HTR-8/SVneo (cell line): ENCODE results near the gene JAG2.
A peak's percentile ranks its signal among the peaks of the same experiment; 100 is the strongest.
"Not testable (repeated sequence)": the region's sequence is repeated elsewhere in the genome, so short reads cannot be mapped to it uniquely, and the experiment has no call there.

Source experiments
- DNase-seq: peaks from one replicate; pipeline ENCODE4 v3.0.0; 2011; ENCODE audit warnings: low spot score, mixed read lengths; ENCODE audit not compliant: insufficient read length
- FAIRE-seq: peaks from 2 replicates; lab custom pipeline; 2011; peaks lifted over from hg19 to GRCh38; lab: Jason Lieb, UNC

The JAG2 gene

GRCh38 chr14:105123981-105124765 lies 44.4 kb downstream of the JAG2 start:
- FAIRE-seq: no peak
- DNase-seq: no peak

GRCh38 chr14:105123064-105123665 lies 45.4 kb downstream of the JAG2 start:
- FAIRE-seq: no peak
- DNase-seq: no peak

- DNase-seq: no peak
- no peak for FAIRE-seq
These were observed 48.5 kb downstream of the JAG2 start for GRCh38 chr14:105120056-105120455.

- FAIRE-seq (no peak), DNase-seq (no peak)
These were observed 49.1 kb downstream of the JAG2 start for GRCh38 chr14:105119408-105120025.

- FAIRE-seq: no peak
- DNase-seq: no peak
These were observed 49.7 kb downstream of the JAG2 start for GRCh38 chr14:105118646-105119407.

- no peak for FAIRE-seq
- no peak for DNase-seq
These were observed 50.7 kb downstream of the JAG2 start for GRCh38 chr14:105117710-105118385.

GRCh38 chr14:105117257-105117646 lies 51.3 kb downstream of the JAG2 start:
- no peak for FAIRE-seq
- no peak for DNase-seq

GRCh38 chr14:105116451-105117256 lies 51.9 kb downstream of the JAG2 start:
- peak; percentile 38 for FAIRE-seq
- DNase-seq: no peak

- not testable (repeated sequence) for FAIRE-seq, DNase-seq
These were observed 59.3 kb downstream of the JAG2 start for GRCh38 chr14:105109243-105109642.

- DNase-seq (no peak), FAIRE-seq (no peak)
These were observed 60.1 kb downstream of the JAG2 start for GRCh38 chr14:105108516-105108864.

GRCh38 chr14:105107781-105108515 lies 60.6 kb downstream of the JAG2 start:
- DNase-seq (no peak), FAIRE-seq (no peak)

GRCh38 chr14:105107351-105107750 lies 61.2 kb downstream of the JAG2 start:
- DNase-seq (no peak), FAIRE-seq (no peak)

- FAIRE-seq: no peak
- no peak for DNase-seq
These were observed 63.4 kb downstream of the JAG2 start for GRCh38 chr14:105105158-105105557.

- FAIRE-seq (no peak), DNase-seq (no peak)
These were observed 65.7 kb downstream of the JAG2 start for GRCh38 chr14:105102893-105103292.

GRCh38 chr14:105102361-105102870 lies 66.2 kb downstream of the JAG2 start:
- no peak for DNase-seq
- no peak for FAIRE-seq

GRCh38 chr14:105100910-105101309 lies 67.7 kb downstream of the JAG2 start:
- FAIRE-seq: no peak

GRCh38 chr14:105099778-105100177 lies 68.8 kb downstream of the JAG2 start:
- no peak for DNase-seq

More at GRCh38 chr14:105100910-105101309, 67.7 kb downstream of the JAG2 start:
- DNase-seq: no peak

GRCh38 chr14:105098316-105098715 lies 70.3 kb downstream of the JAG2 start:
- DNase-seq: no peak
- no peak for FAIRE-seq

More at GRCh38 chr14:105099778-105100177, 68.8 kb downstream of the JAG2 start:
- FAIRE-seq: peak; percentile 16

GRCh38 chr14:105097794-105098127 lies 70.8 kb downstream of the JAG2 start:
- DNase-seq (no peak), FAIRE-seq (no peak)
